Tongue (tissue), 1 donor: Measurements from ENCODE around the gene C17orf114.

Source experiments
- DNase-seq: peaks from one replicate; pipeline ENCODE4 v3.0.0-alpha.2; 2015

C17orf114 gene

GRCh38 chr17:4822835-4823234 lies 20.7 kb upstream of the C17orf114 start:
- DNase-seq, result no peak

GRCh38 chr17:4818276-4818675 lies 16.1 kb upstream of the C17orf114 start:
- DNase-seq, result no peak

GRCh38 chr17:4816826-4817225 lies 14.7 kb upstream of the C17orf114 start:
- DNase-seq, result no peak

GRCh38 chr17:4815043-4815675 lies 13.0 kb upstream of the C17orf114 start:
- DNase-seq, result no peak

- no peak for DNase-seq
These were observed 10.6 kb upstream of the C17orf114 start for GRCh38 chr17:4812690-4813089.

- no peak for DNase-seq
These were observed 9.3 kb upstream of the C17orf114 start for GRCh38 chr17:4811471-4811870.

GRCh38 chr17:4810696-4811290 lies 8.7 kb upstream of the C17orf114 start:
- DNase-seq, result no peak

- peak; percentile 71 for DNase-seq
These were observed 6.2 kb upstream of the C17orf114 start for GRCh38 chr17:4808378-4808767.

- no peak for DNase-seq
These were observed 5.7 kb upstream of the C17orf114 start for GRCh38 chr17:4807605-4808377.

GRCh38 chr17:4806777-4807604 lies 4.9 kb upstream of the C17orf114 start, which contains the start of gene PLD2:
Gene PLD2 (plus strand): TSS chr17:4807152. CDS start chr17:4807773, 621 bp downstream.
- DNase-seq, result peak; percentile 93

GRCh38 chr17:4806456-4806776 lies 4.3 kb upstream of the C17orf114 start:
- peak; percentile 34 for DNase-seq

- DNase-seq, result no peak
These were observed 1.5 kb downstream of the C17orf114 start for GRCh38 chr17:4800462-4801196.

- DNase-seq, result peak; percentile 54
These were observed 5.6 kb downstream of the C17orf114 start for GRCh38 chr17:4796552-4796920.

- DNase-seq, result no peak
These were observed 7.0 kb downstream of the C17orf114 start for GRCh38 chr17:4795168-4795567.

GRCh38 chr17:4790705-4791088 lies 11.4 kb downstream of the C17orf114 start:
- no peak for DNase-seq

- peak; percentile 90 for DNase-seq
These were observed 12.0 kb downstream of the C17orf114 start for GRCh38 chr17:4789951-4790704.

GRCh38 chr17:4789701-4789950 lies 12.5 kb downstream of the C17orf114 start:
- no peak for DNase-seq

GRCh38 chr17:4788807-4789700 lies 13.1 kb downstream of the C17orf114 start, which contains the start of gene GLTPD2:
Gene GLTPD2 (plus strand): TSS chr17:4788964. CDS start chr17:4789012, 48 bp downstream.
- no peak for DNase-seq

GRCh38 chr17:4788159-4788806 lies 13.8 kb downstream of the C17orf114 start:
- DNase-seq, result no peak

- DNase-seq, result no peak
These were observed 15.6 kb downstream of the C17orf114 start for GRCh38 chr17:4786516-4786915.
